Measurements from ENCODE around the gene PRR7.

GRCh38 chr5:177496727-177497291 lies 50.2 kb downstream of the PRR7 start:
- TF ChIP-seq CTCF (IDR thresholded peaks at IDR 0.05) (no peak), TCF7L2 (IDR thresholded peaks at IDR 0.05; ENCODE audit: low read depth, low read length) (no peak), SIN3A (IDR thresholded peaks at IDR 0.05; ENCODE audit: borderline replicate concordance, insufficient read depth, low read depth, low read length) (no peak)

Measured in Panc1 (cell line).